Nephron (organoid): ENCODE results near the gene GOLGB1.

Experiments used
- H3K27ac Mint-ChIP-seq, 3 experiments: 2 replicates each; pipeline ENCODE4 v1.8.0; 2020; ENCODE audit warnings: mixed read lengths in 3 of 3, mild to moderate bottlenecking in 2 of 3, moderate library complexity in 1 of 3
- H3K27me3 Mint-ChIP-seq: 2 replicates; pipeline ENCODE4 v1.8.0; 2021; ENCODE audit warnings: low read depth, mild to moderate bottlenecking, moderate library complexity, mixed read lengths
- H3K36me3 Mint-ChIP-seq: 2 replicates; pipeline ENCODE4 v1.8.0; 2020; ENCODE audit warnings: low read depth, mixed read lengths
- H3K4me1 Mint-ChIP-seq: 2 replicates; pipeline ENCODE4 v1.8.0; 2020; ENCODE audit warnings: mixed read lengths
- H3K4me3 Mint-ChIP-seq, 3 experiments: 2 replicates each; pipeline ENCODE4 v1.8.0; 2020; ENCODE audit warnings: mild to moderate bottlenecking in 3 of 3, mixed read lengths in 3 of 3, moderate library complexity in 2 of 3
- H3K9me3 Mint-ChIP-seq: 2 replicates; pipeline ENCODE4 v1.8.0; 2020; ENCODE audit warnings: mixed read lengths
- TF ChIP-seq, protein P1 (sequence below), 3 experiments: fragments of 200-600 bp; sonication (generic); IDR thresholded peaks; one replicate each; pipeline ENCODE4 v1.5.0; 2021; ENCODE audit warnings: antibody characterized with exemption in 3 of 3; ENCODE audit not compliant: unreplicated experiment in 3 of 3

Gene GOLGB1

DNA sequence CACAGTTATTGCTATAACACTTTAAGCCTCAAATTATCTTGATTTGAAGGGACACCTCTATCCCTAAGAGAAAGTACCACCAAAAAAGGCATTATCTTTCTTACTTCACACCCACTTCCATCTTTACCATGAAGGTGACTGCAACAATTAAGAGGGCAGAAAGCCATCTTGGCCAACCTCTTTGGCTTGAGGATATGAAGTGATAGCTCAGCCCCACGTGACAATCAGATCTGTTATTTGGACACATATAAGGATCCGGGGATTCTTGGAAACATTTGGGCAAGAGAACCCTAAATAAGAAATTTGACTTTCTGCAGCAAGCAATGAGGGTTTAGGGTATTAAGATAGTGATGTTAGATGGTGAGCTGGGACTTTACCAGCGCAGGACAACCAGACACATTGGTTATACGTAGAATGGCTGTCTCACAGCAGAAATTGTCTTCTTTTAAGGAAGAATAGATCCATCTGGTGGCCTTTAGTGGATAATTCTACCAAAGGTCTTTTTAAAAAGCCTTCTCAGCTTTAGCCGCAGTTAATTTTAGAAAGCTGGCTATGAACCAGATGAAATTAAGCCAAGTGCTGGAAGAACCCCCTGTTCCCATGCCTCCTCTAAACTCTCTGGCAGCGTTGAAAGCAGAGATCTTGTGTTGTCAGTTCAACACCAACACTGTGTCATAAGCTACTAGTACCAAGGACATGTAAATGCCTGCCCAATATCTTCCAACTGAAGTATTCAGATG, 101.2 kb downstream of the GOLGB1 start:
- TF ChIP-seq, protein P1, sequence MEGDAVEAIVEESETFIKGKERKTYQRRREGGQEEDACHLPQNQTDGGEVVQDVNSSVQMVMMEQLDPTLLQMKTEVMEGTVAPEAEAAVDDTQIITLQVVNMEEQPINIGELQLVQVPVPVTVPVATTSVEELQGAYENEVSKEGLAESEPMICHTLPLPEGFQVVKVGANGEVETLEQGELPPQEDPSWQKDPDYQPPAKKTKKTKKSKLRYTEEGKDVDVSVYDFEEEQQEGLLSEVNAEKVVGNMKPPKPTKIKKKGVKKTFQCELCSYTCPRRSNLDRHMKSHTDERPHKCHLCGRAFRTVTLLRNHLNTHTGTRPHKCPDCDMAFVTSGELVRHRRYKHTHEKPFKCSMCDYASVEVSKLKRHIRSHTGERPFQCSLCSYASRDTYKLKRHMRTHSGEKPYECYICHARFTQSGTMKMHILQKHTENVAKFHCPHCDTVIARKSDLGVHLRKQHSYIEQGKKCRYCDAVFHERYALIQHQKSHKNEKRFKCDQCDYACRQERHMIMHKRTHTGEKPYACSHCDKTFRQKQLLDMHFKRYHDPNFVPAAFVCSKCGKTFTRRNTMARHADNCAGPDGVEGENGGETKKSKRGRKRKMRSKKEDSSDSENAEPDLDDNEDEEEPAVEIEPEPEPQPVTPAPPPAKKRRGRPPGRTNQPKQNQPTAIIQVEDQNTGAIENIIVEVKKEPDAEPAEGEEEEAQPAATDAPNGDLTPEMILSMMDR (IDR thresholded peaks at IDR 0.05; ENCODE audit: unreplicated experiment in 3 of 3): no peak
- H3K4me1 Mint-ChIP-seq: peaks cover 5% of the 10 kb centered on the region
- H3K4me3 Mint-ChIP-seq: no peak overlapping the region
- H3K36me3 Mint-ChIP-seq: no peaks in the 10 kb centered on the region
- no peaks in the 10 kb centered on the region for H3K9me3 Mint-ChIP-seq
- no peak overlapping the region for H3K27ac Mint-ChIP-seq
- H3K27me3 Mint-ChIP-seq: no peaks in the 10 kb centered on the region

- TF ChIP-seq, protein P1 (IDR thresholded peaks at IDR 0.05; ENCODE audit: unreplicated experiment in 3 of 3): no peak
- Mint-ChIP-seq H3K36me3 (no peaks in the 10 kb centered on the region), H3K4me1 (peaks cover 5% of the 10 kb centered on the region), H3K27ac (no peak overlapping the region), H3K27me3 (no peaks in the 10 kb centered on the region), H3K9me3 (no peaks in the 10 kb centered on the region), H3K4me3 (no peak overlapping the region)
Observed at GRCh38 chr3:121645054-121645453, 104.5 kb downstream of the GOLGB1 start.

DNA sequence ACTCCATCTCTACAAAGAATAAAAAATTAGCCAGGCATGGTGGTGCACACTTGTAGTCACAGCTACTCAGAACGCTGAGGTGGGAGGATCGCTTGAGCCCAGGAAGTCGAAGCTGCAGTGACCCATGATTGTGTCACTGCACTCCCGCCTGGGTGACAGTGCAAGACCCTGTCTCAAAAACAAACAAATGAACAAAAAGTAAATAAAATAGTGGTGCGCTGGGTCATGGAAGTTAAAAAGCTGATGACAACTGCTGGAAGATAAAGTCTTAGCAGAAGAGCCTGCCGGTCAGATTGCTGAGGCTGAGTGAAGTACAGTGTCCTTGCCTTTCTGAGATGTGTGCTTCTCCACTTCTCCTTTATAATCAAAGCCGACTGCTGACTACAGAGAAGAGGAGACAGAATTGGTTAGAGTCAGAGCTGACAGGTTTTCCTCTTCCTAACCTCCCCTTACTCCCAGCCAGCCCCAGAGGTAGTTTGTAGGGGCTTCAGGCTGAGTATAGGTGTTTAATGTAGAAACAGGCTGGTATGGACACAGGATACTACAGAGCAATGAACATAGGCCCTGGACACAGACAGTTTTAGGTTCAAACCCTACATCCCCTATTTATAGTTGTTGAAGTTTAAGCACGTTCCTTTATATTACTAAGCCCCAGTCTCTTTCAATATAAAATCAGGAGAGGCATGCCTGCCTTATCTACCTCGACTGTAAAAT, 106.8 kb downstream of the GOLGB1 start:
- no peaks in the 10 kb centered on the region for H3K36me3 Mint-ChIP-seq
- no peak overlapping the region for H3K27ac Mint-ChIP-seq
- H3K27me3 Mint-ChIP-seq: no peaks in the 10 kb centered on the region
- no peaks in the 10 kb centered on the region for H3K4me1 Mint-ChIP-seq
- H3K9me3 Mint-ChIP-seq: no peaks in the 10 kb centered on the region
- H3K4me3 Mint-ChIP-seq: no peak overlapping the region
- TF ChIP-seq, protein P1 (IDR thresholded peaks at IDR 0.05; ENCODE audit: unreplicated experiment in 3 of 3): no peak

GRCh38 chr3:121641127-121641526, 108.4 kb downstream of the GOLGB1 start:
- TF ChIP-seq, protein P1 (IDR thresholded peaks at IDR 0.05; ENCODE audit: unreplicated experiment in 3 of 3): no peak
- Mint-ChIP-seq H3K4me1 (no peaks in the 10 kb centered on the region), H3K36me3 (no peaks in the 10 kb centered on the region), H3K27ac (no peak overlapping the region), H3K9me3 (no peaks in the 10 kb centered on the region), H3K4me3 (no peak overlapping the region), H3K27me3 (peaks cover 3% of the 10 kb centered on the region)

- H3K4me3 Mint-ChIP-seq: no peak overlapping the region
- H3K27me3 Mint-ChIP-seq: peaks cover 3% of the 10 kb centered on the region
- no peaks in the 10 kb centered on the region for H3K9me3 Mint-ChIP-seq
- TF ChIP-seq, protein P1 (IDR thresholded peaks at IDR 0.05; ENCODE audit: unreplicated experiment in 3 of 3): no peak
- H3K4me1 Mint-ChIP-seq: no peaks in the 10 kb centered on the region
- H3K36me3 Mint-ChIP-seq: no peaks in the 10 kb centered on the region
- no peak overlapping the region for H3K27ac Mint-ChIP-seq
Observed at GRCh38 chr3:121637922-121638321, 111.6 kb downstream of the GOLGB1 start.
